Peyer's patch (tissue), 4 donors: ENCODE measurements around the gene PTPN23. TPM values are rescaled to one million over a fixed set of nuclear protein-coding genes. Genes with fewer than 3 reads are reported as not detected.
"Not testable (repeated sequence)": the region's sequence is repeated elsewhere in the genome, so short reads cannot be mapped to it uniquely, and the experiment has no call there.

Experiments used
- DNase-seq, 3 donors: peaks; one replicate each; pipeline ENCODE4 v3.0.0-alpha.2; 2017 to 2019
- H3K27ac ChIP-seq, 4 donors: fragments of 200-600 bp; sonication (generic); one replicate each; pipeline ENCODE4 v1.5.1; 2016 to 2019
- H3K27me3 ChIP-seq, 2 donors: fragments of 200-600 bp; sonication (generic); one replicate each; pipeline ENCODE4 v1.5.1; 2019
- H3K36me3 ChIP-seq, 3 donors: fragments of 200-600 bp; sonication (generic); one replicate each; pipeline ENCODE4 v1.5.1; 2016 to 2019
- H3K4me1 ChIP-seq, 4 donors: fragments of 200-600 bp; sonication (generic); one replicate each; pipeline ENCODE4 v1.5.1; 2016 to 2019
- H3K4me3 ChIP-seq, 4 donors: fragments of 200-600 bp; sonication (generic); 1 replicate in 3 of 4; 2 replicates in 1 of 4; pipeline ENCODE4 v1.5.1; 2016 to 2019; ENCODE audit warnings: mild to moderate bottlenecking in 1 of 4
- H3K9me3 ChIP-seq, 4 donors: fragments of 200-600 bp; sonication (generic); one replicate each; pipeline ENCODE4 v1.5.1; 2016 to 2019; ENCODE audit warnings: mild to moderate bottlenecking in 1 of 4
- POLR2A ChIP-seq, 2 donors: fragments of 450-650 bp; IDR thresholded peaks; one replicate each; pipeline ENCODE4 v1.5.1; 2017; ENCODE audit warnings: antibody characterized with exemption in 2 of 2, mild to moderate bottlenecking in 2 of 2, moderate library complexity in 2 of 2
- total RNA-seq, 4 donors: library from RNA; depleted of rRNA; stranded (reverse); fragments of >200 nt; gene quantifications; one replicate each; pipeline ENCODE4 v1.1.0, GENCODE V29; 2016
- TF ChIP-seq, protein P1 (sequence below), 6 experiments: fragments of 450-650 bp in 4 of 6; fragments of 200-600 bp in 2 of 6; sonication (generic) in 1 of 6; IDR thresholded peaks; one replicate each; pipeline ENCODE4 v1.5.1; 2017 to 2019; ENCODE audit warnings: antibody characterized with exemption in 6 of 6, mild to moderate bottlenecking in 3 of 6, moderate library complexity in 1 of 6

The PTPN23 gene
- total RNA-seq, 4 donors from 2014 or later: 52.4 to 284 (median 80.8) TPM

DNA sequence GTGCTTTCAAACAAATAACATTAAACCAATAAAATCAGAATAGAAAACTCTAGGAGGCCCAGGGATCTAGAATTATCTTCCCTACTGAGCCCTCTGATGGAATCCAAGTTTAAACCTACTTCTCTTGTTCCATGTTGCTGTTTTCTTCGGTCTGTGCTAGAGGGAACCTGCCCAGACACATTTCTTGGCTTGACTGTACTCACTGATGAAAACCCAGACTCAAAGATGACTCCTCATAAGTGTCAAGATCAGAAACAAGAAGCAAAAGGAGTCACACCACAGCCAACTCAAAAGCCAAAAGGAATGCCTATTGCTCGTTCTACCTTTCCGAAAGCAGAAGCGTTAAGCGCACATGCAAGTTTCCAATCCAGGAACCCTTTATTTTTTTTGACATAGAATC, 63.3 kb downstream of the PTPN23 start:
- peaks cover 0 to 31% (median 7%) of the 10 kb centered on the region in 4 donors for H3K4me1 ChIP-seq
- H3K4me3 ChIP-seq: no peak overlapping the region
- no peak for DNase-seq
- H3K36me3 ChIP-seq: peaks cover 0 to 17% (median 0%) of the 10 kb centered on the region in 3 donors
- H3K9me3 ChIP-seq: no peaks in the 10 kb centered on the region
- H3K27me3 ChIP-seq: no peaks in the 10 kb centered on the region
- TF ChIP-seq POLR2A (IDR thresholded peaks at IDR 0.05): no peak
- TF ChIP-seq, protein P1, sequence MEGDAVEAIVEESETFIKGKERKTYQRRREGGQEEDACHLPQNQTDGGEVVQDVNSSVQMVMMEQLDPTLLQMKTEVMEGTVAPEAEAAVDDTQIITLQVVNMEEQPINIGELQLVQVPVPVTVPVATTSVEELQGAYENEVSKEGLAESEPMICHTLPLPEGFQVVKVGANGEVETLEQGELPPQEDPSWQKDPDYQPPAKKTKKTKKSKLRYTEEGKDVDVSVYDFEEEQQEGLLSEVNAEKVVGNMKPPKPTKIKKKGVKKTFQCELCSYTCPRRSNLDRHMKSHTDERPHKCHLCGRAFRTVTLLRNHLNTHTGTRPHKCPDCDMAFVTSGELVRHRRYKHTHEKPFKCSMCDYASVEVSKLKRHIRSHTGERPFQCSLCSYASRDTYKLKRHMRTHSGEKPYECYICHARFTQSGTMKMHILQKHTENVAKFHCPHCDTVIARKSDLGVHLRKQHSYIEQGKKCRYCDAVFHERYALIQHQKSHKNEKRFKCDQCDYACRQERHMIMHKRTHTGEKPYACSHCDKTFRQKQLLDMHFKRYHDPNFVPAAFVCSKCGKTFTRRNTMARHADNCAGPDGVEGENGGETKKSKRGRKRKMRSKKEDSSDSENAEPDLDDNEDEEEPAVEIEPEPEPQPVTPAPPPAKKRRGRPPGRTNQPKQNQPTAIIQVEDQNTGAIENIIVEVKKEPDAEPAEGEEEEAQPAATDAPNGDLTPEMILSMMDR (IDR thresholded peaks at IDR 0.05): no peak
- H3K27ac ChIP-seq: peak overlapping the region in 3 of 4 donors; percentile 66 to 95 (median 84)

DNA sequence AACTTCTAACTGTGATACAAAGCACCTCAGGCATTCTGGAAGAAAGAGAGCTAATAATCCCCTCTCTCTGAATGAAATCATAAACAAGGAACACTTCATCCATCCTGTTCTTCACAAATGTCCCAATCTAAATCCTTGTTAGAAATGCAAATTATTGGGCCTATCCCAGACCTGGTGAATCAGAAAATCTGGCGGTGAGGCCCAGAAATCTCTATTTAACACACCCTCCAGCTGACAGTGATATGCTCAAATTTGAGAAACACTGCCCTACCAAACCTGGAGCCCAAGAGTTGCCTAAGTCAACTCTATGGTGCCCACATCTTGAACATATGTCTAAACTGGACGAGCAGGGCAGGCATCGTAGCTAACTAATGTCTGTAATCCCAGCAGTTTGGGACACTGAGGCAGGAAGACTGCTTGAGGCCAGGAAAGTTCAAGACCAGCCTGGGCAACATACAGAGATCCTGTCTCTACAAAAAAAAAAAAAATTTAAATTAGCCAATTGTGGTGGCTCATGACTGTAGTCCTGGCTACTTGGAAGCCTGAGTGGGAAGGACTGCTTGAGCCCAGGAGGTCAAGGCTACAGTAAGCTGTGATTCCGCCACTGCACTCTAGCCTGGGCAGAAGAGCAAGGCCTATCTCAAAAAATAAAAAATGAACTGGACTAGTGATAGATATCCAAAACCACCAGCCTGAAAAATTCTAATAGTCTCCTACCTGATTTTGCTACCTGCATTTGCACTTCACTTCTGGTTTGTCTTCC, 71.8 kb downstream of the PTPN23 start:
- Histone ChIP-seq H3K27ac (no peak overlapping the region), H3K4me3 (no peak overlapping the region), H3K4me1 (no peaks in the 10 kb centered on the region), H3K36me3 (no peaks in the 10 kb centered on the region), H3K27me3 (no peaks in the 10 kb centered on the region), H3K9me3 (no peaks in the 10 kb centered on the region)
- no peak for DNase-seq
- no peak for TF ChIP-seq POLR2A (IDR thresholded peaks at IDR 0.05)
- TF ChIP-seq, protein P1 (IDR thresholded peaks at IDR 0.05): no peak

DNA sequence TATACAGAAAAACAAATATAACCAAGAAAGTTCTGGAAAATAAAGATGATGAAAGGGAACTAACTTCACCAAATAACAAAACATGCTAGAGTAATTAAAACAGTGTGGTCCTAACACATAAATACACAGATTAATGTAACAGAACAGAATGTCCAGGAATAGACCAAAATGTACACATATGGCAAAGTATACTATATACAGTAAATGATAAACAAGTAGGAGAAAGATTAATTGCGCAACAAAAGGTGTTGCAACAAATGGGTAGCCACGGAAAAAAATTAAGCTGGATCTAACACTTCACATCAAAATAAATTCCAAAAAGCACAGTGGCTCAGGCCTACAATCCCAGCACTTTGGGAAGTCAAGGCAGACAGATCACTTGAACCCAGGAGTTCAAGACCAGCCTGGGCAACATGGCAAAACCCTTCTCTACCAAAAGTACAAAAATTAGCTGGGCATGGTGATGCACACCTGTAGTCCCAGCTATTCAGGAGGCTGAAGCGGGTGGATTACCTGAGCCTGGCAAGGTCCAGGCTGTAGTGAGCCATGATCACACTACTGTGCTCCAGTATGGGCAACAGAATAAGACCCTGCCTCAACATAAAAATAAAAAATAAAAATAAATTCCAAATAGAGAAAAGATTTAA, 75.1 kb downstream of the PTPN23 start:
- Histone ChIP-seq H3K4me3 (no peak overlapping the region), H3K9me3 (no peaks in the 10 kb centered on the region), H3K36me3 (no peaks in the 10 kb centered on the region), H3K4me1 (no peaks in the 10 kb centered on the region), H3K27me3 (no peaks in the 10 kb centered on the region), H3K27ac (peak overlapping the region in 1 of 4 donors; percentile 10)
- no peak for DNase-seq
- TF ChIP-seq, protein P1 (IDR thresholded peaks at IDR 0.05): no peak
- TF ChIP-seq POLR2A (IDR thresholded peaks at IDR 0.05): no peak

DNA sequence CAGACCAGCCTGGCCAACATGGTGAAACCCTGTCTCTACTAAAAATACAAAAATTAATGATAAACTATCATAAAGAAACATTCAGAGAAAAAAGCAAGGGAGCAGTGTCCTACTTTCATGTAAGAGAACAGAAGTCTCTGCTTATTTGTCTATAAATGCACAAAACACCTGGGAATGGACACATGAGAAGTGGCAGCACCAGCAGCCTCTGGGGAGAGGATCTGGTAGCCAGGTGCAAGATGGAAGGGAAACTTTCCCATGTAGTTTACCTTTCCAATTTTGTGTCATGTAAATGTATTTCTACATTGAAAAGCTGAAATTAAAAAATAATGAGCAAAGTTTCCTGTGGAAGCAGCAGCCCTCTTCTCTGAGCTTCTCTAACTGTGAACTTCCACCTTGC, 76.2 kb downstream of the PTPN23 start:
- no peaks in the 10 kb centered on the region for H3K36me3 ChIP-seq
- DNase-seq: no peak
- no peaks in the 10 kb centered on the region for H3K27me3 ChIP-seq
- H3K27ac ChIP-seq: no peak overlapping the region
- no peak for TF ChIP-seq POLR2A (IDR thresholded peaks at IDR 0.05)
- TF ChIP-seq, protein P1 (IDR thresholded peaks at IDR 0.05): no peak
- H3K4me3 ChIP-seq: no peak overlapping the region
- H3K4me1 ChIP-seq: no peaks in the 10 kb centered on the region
- H3K9me3 ChIP-seq: no peaks in the 10 kb centered on the region

DNA sequence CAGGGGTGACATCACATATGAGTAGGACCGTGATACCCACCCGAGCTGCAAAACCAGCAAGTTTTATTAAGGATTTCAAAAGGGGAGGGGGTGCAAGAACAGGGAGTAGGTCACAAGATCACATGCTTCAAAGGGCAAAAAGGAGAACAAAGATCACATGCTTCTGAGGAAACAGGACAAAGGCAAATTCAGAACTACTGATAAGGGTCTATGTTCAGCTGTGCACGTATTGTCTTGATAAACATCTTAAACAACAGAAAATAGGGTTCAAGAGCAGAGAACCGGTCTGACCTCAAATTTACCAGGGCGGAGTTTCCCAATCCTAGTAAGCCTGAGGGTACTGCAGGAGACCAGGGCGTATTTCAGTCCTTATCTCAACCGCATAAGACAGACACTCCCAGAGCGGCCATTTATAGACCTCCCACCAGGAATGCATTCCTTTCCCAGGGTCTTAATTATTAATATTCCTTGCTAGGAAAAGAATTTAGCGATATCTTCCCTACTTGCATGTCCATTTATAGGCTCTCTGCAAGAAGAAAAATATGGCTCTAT, 78.8 kb downstream of the PTPN23 start:
- H3K4me1 ChIP-seq, H3K4me3 ChIP-seq, H3K27ac ChIP-seq, H3K27me3 ChIP-seq, H3K9me3 ChIP-seq, H3K36me3 ChIP-seq, DNase-seq: not testable (repeated sequence)

Other genes with a start within 250 kb of the PTPN23 start
- gene SETD2, start 216.9 kb upstream of the PTPN23 start, total RNA-seq: 100 to 1,000 TPM in 1 of 4 donors, 10 to 100 TPM in 3; 75.8 to 173 (median 82.2) TPM
- 10 to 100 TPM in 2 of 4 donors, 1 to 10 TPM in 2; 6.9 to 44.6 (median 10.8) TPM for gene KIF9, start 98.2 kb upstream of the PTPN23 start, total RNA-seq
- 10 to 100 TPM; 12.1 to 19.5 (median 16.6) TPM for gene KLHL18, start 98.1 kb upstream of the PTPN23 start, total RNA-seq
- gene SCAP, start 94.9 kb downstream of the PTPN23 start, total RNA-seq: 100 to 1,000 TPM; 111 to 257 (median 207) TPM
- 10 to 100 TPM in 2 of 4 donors, 1 to 10 TPM in 2; 8.3 to 25.9 (median 13.4) TPM for gene ELP6, start 132.7 kb downstream of the PTPN23 start, total RNA-seq
- 1 to 10 TPM in 2 of 4 donors, not detected in 2; 1.3 to 1.7 TPM for gene CSPG5, start 197.8 kb downstream of the PTPN23 start, total RNA-seq